H9 (cell line): ENCODE results near the gene BDNF. TPM values are rescaled to one million over a fixed set of nuclear protein-coding genes. Genes with fewer than 3 reads are reported as not detected.

Experiments used
- DNase-seq: peaks from one replicate; pipeline ENCODE4 v3.0.0-alpha.2; 2017
- H2AFZ ChIP-seq: one replicate; pipeline ENCODE4 v1.6.1; 2013; ENCODE audit warnings: mild to moderate bottlenecking, low read length, control low read depth, moderate library complexity
- H2AK5ac ChIP-seq: 2 replicates; pipeline ENCODE4 v1.6.1; 2013; ENCODE audit warnings: low read length, control low read depth, mixed read lengths; ENCODE audit not compliant: insufficient read length
- H2BK120ac ChIP-seq: one replicate; pipeline ENCODE4 v1.6.1; 2013; ENCODE audit warnings: low read depth, mild to moderate bottlenecking, low read length, control low read depth, inconsistent platforms; ENCODE audit not compliant: poor library complexity, severe bottlenecking
- H2BK12ac ChIP-seq: 2 replicates; pipeline ENCODE4 v1.6.1; 2013; ENCODE audit warnings: low read length, control low read depth, mixed read lengths, low read depth; ENCODE audit not compliant: insufficient read length
- H2BK15ac ChIP-seq: 2 replicates; pipeline ENCODE4 v1.6.1; 2013; ENCODE audit warnings: low read depth, low read length, control low read depth
- H2BK20ac ChIP-seq: one replicate; pipeline ENCODE4 v1.6.1; 2013; ENCODE audit warnings: low read depth, mild to moderate bottlenecking, low read length, control low read depth, inconsistent platforms; ENCODE audit not compliant: poor library complexity, severe bottlenecking
- H2BK5ac ChIP-seq: 2 replicates; pipeline ENCODE4 v1.6.1; 2013; ENCODE audit warnings: low read length, control low read depth, mixed read lengths; ENCODE audit not compliant: insufficient read length
- H3K14ac ChIP-seq: 2 replicates; pipeline ENCODE4 v1.6.1; 2013; ENCODE audit warnings: low read length, control low read depth; ENCODE audit not compliant: insufficient read depth
- H3K18ac ChIP-seq: 2 replicates; pipeline ENCODE4 v1.6.1; 2013; ENCODE audit warnings: low read depth, mild to moderate bottlenecking, mixed read lengths, low read length, control low read depth; ENCODE audit not compliant: insufficient read length
- H3K23ac ChIP-seq: 2 replicates; pipeline ENCODE4 v1.6.1; 2013; ENCODE audit warnings: low read length, control low read depth, mixed read lengths, low read depth; ENCODE audit not compliant: insufficient read length
- H3K23me2 ChIP-seq: 2 replicates; pipeline ENCODE4 v1.6.1; 2013; ENCODE audit warnings: low read depth, mild to moderate bottlenecking, mixed read lengths, low read length, control low read depth; ENCODE audit not compliant: insufficient read length, poor library complexity, severe bottlenecking
- H3K27ac ChIP-seq: 2 replicates; pipeline ENCODE4 v1.5.1; 2013; ENCODE audit warnings: low read length, control low read depth, mixed read lengths, low read depth; ENCODE audit not compliant: insufficient read length
- H3K27me3 ChIP-seq: 2 replicates; pipeline ENCODE4 v1.6.1; 2013; ENCODE audit warnings: low read length, control low read depth, inconsistent platforms; ENCODE audit not compliant: insufficient read depth
- H3K4ac ChIP-seq: 2 replicates; pipeline ENCODE4 v1.6.1; 2013; ENCODE audit warnings: low read depth, mild to moderate bottlenecking, control low read depth, inconsistent platforms, low read length, moderate library complexity
- H3K4me1 ChIP-seq: 2 replicates; pipeline ENCODE4 v1.6.1; 2013; ENCODE audit warnings: low read length, control low read depth, inconsistent platforms; ENCODE audit not compliant: insufficient read depth
- H3K4me2 ChIP-seq: 2 replicates; pipeline ENCODE4 v1.6.1; 2013; ENCODE audit warnings: low read length, control low read depth, mixed read lengths; ENCODE audit not compliant: insufficient read length, insufficient read depth
- H3K56ac ChIP-seq: 2 replicates; pipeline ENCODE4 v1.6.1; 2013; ENCODE audit warnings: low read depth, mild to moderate bottlenecking, mixed read lengths, low read length, control low read depth; ENCODE audit not compliant: insufficient read length
- H3K79me1 ChIP-seq: 2 replicates; pipeline ENCODE4 v1.6.1; 2013; ENCODE audit warnings: low read depth, mild to moderate bottlenecking, moderate library complexity, low read length, control low read depth, inconsistent platforms; ENCODE audit not compliant: insufficient read depth, poor library complexity, severe bottlenecking
- H3K79me2 ChIP-seq: 2 replicates; pipeline ENCODE4 v1.6.1; 2013; ENCODE audit warnings: low read length, control low read depth, inconsistent platforms; ENCODE audit not compliant: insufficient read depth
- H3K9ac ChIP-seq: 2 replicates; pipeline ENCODE4 v1.6.1; 2013; ENCODE audit warnings: low read length, control low read depth, mixed read lengths; ENCODE audit not compliant: insufficient read length; ENCODE audit errors: extremely low read depth
- H3K9me3 ChIP-seq: one replicate; pipeline ENCODE4 v1.6.1; 2013; ENCODE audit warnings: low read depth, low read length, inconsistent platforms; ENCODE audit not compliant: control insufficient read depth
- H3T11ph ChIP-seq: one replicate; pipeline ENCODE4 v1.6.1; 2013; ENCODE audit warnings: mild to moderate bottlenecking, low read length, control low read depth, inconsistent platforms
- H4K20me1 ChIP-seq: one replicate; pipeline ENCODE4 v1.6.1; 2013; ENCODE audit not compliant: control insufficient read depth, insufficient read length, insufficient read depth
- H4K5ac ChIP-seq: 2 replicates; pipeline ENCODE4 v1.6.1; 2013; ENCODE audit warnings: low read depth, mild to moderate bottlenecking, mixed read lengths, low read length, control low read depth; ENCODE audit not compliant: insufficient read length
- H4K8ac ChIP-seq: replicated peaks from 2 replicates; pipeline ENCODE4 v1.6.1; 2013; ENCODE audit warnings: low read length, control low read depth, mixed read lengths, low read depth; ENCODE audit not compliant: insufficient read length
- H4K91ac ChIP-seq: 2 replicates; pipeline ENCODE4 v1.6.1; 2013; ENCODE audit warnings: low read depth, mild to moderate bottlenecking, moderate library complexity, mixed read lengths, low read length, control low read depth; ENCODE audit not compliant: insufficient read length
- H3K27ac Mint-ChIP-seq, 3 experiments: 2 replicates in 2 of 3; 3 replicates in 1 of 3; pipeline ENCODE4 v1.8.0; 2020 to 2021; ENCODE audit warnings: mixed read lengths in 3 of 3, mild to moderate bottlenecking in 1 of 3, moderate library complexity in 1 of 3
- H3K27me3 Mint-ChIP-seq: 2 replicates; pipeline ENCODE4 v1.8.0; 2021; ENCODE audit warnings: low read depth, mild to moderate bottlenecking, moderate library complexity, mixed read lengths
- H3K36me3 Mint-ChIP-seq, 3 experiments: 2 replicates in 2 of 3; 3 replicates in 1 of 3; pipeline ENCODE4 v1.8.0; 2020 to 2021; ENCODE audit warnings: low read depth in 3 of 3, mixed read lengths in 3 of 3; ENCODE audit not compliant: insufficient read depth in 1 of 3
- H3K4me1 Mint-ChIP-seq, 2 experiments: 2 replicates each; pipeline ENCODE4 v1.8.0; 2020; ENCODE audit warnings: mixed read lengths in 2 of 2
- H3K4me3 Mint-ChIP-seq, 2 experiments: 2 replicates in 1 of 2; 3 replicates in 1 of 2; pipeline ENCODE4 v1.8.0; 2020 to 2021; ENCODE audit warnings: mild to moderate bottlenecking in 2 of 2, mixed read lengths in 2 of 2, moderate library complexity in 1 of 2
- H3K9me3 Mint-ChIP-seq, 2 experiments: 2 replicates in 1 of 2; 3 replicates in 1 of 2; pipeline ENCODE4 v1.8.0; 2020; ENCODE audit warnings: mild to moderate bottlenecking in 2 of 2, mixed read lengths in 2 of 2, moderate library complexity in 1 of 2
- WGBS: extraction: QIAGEN DNeasy Blood & Tissue Kit; methylation state at CpG from one replicate; pipeline ENCODE4 v1.1.7; 2013; ENCODE audit warnings: missing lambda C conversion rate, low lambda C conversion rate, mixed read lengths; ENCODE audit not compliant: insufficient read length; ENCODE audit errors: extremely low coverage; 5-methylcytosine and 5-hydroxymethylcytosine counted together
- total RNA-seq: library from RNA; stranded (reverse); gene quantifications from 2 replicates; pipeline ENCODE4 v1.2.1, GENCODE V29; 2021
- TF ChIP-seq, protein P1 (sequence below): fragments of 200-600 bp; sonication (generic); conservative IDR thresholded peaks from 3 replicates; pipeline ENCODE4 v1.8.0; 2021; ENCODE audit warnings: antibody characterized with exemption, mild to moderate bottlenecking

Gene BDNF
- total RNA-seq, 1 experiment from 2014 or later, result 2.7 TPM

DNA sequence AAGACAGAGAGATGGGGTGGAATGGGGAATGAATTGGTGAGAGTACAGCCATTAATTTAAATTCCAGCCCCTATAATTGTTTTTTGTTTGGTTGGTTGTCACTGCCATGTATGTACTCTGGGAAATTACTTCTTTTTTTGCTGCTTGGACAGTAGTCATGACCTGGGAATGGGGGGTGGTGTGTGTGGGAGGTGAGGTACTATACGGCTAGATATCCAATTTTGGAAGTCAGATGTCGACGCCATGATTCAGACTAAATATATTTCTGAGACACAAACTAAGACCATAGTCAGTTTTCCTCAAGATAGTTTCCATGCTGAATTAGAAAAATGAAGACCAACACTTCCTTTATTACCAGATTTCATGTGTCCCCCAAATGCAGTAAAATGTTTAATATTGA lies 7.4 kb upstream of the BDNF start:
- H4K91ac ChIP-seq, result no peak overlapping the region
- Mint-ChIP-seq H3K27me3 (peaks cover 26% of the 10 kb centered on the region), H3K4me1 (peaks cover 8% of the 10 kb centered on the region in 2 experiments), H3K36me3 (no peaks in the 10 kb centered on the region), H3K4me3 (no peak overlapping the region), H3K27ac (no peak overlapping the region), H3K9me3 (no peaks in the 10 kb centered on the region)
- no peak overlapping the region for H3T11ph ChIP-seq
- WGBS, result no CpG with 5 or more reads among the region's 3 CpGs
- TF ChIP-seq, protein P1, sequence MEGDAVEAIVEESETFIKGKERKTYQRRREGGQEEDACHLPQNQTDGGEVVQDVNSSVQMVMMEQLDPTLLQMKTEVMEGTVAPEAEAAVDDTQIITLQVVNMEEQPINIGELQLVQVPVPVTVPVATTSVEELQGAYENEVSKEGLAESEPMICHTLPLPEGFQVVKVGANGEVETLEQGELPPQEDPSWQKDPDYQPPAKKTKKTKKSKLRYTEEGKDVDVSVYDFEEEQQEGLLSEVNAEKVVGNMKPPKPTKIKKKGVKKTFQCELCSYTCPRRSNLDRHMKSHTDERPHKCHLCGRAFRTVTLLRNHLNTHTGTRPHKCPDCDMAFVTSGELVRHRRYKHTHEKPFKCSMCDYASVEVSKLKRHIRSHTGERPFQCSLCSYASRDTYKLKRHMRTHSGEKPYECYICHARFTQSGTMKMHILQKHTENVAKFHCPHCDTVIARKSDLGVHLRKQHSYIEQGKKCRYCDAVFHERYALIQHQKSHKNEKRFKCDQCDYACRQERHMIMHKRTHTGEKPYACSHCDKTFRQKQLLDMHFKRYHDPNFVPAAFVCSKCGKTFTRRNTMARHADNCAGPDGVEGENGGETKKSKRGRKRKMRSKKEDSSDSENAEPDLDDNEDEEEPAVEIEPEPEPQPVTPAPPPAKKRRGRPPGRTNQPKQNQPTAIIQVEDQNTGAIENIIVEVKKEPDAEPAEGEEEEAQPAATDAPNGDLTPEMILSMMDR, result no peak
- H3K14ac ChIP-seq, result no peak overlapping the region
- no peak overlapping the region for H4K8ac ChIP-seq
- H3K4me2 ChIP-seq, result no peak overlapping the region
- H2BK12ac ChIP-seq, result no peak overlapping the region
- no peak overlapping the region for H3K4ac ChIP-seq
- no peaks in the 10 kb centered on the region; the same call in 1 of the 2 replicates for H3K27me3 ChIP-seq
- H3K4me1 ChIP-seq, result 0 out of 2 replicates have a peak, but pooled peaks cover 2% of the 10 kb centered on the region
- H2AK5ac ChIP-seq, result no peak overlapping the region
- no peak overlapping the region for H3K18ac ChIP-seq
- no peak overlapping the region for H2BK120ac ChIP-seq
- no peak overlapping the region for H2BK15ac ChIP-seq
- no peak overlapping the region for H4K5ac ChIP-seq
- no peak overlapping the region for H2BK20ac ChIP-seq
- H3K9me3 ChIP-seq, result no peaks in the 10 kb centered on the region
- H3K23ac ChIP-seq, result no peak overlapping the region
- H4K20me1 ChIP-seq, result no peaks in the 10 kb centered on the region
- H3K9ac ChIP-seq, result no peak overlapping the region
- no peak overlapping the region for H2AFZ ChIP-seq
- no peaks in the 10 kb centered on the region for H3K79me2 ChIP-seq
- H3K23me2 ChIP-seq, result no peaks in the 10 kb centered on the region
- no peak overlapping the region for H3K56ac ChIP-seq
- no peak overlapping the region for H2BK5ac ChIP-seq
- no peak overlapping the region for H3K27ac ChIP-seq
- no peak for DNase-seq
- no peaks in the 10 kb centered on the region for H3K79me1 ChIP-seq
